KBM-7 (cell line): Measurements from ENCODE around the gene DDX25.
A peak's percentile ranks its signal among the peaks of the same experiment; 100 is the strongest.

Experiments used
- DNase-seq: peaks from one replicate; pipeline ENCODE4 v3.0.0-alpha.2; 2015
- in situ Hi-C: fragments of 300-500 bp; cut with MboI; formaldehyde crosslinking; loops from 2 replicates; pipeline ENCODE4 v1.14.3; 2020; ENCODE audit warnings: low sequenced_read_pairs, low pct_unique_long_range_greater_than_20kb, mixed read lengths

Gene DDX25

DNA sequence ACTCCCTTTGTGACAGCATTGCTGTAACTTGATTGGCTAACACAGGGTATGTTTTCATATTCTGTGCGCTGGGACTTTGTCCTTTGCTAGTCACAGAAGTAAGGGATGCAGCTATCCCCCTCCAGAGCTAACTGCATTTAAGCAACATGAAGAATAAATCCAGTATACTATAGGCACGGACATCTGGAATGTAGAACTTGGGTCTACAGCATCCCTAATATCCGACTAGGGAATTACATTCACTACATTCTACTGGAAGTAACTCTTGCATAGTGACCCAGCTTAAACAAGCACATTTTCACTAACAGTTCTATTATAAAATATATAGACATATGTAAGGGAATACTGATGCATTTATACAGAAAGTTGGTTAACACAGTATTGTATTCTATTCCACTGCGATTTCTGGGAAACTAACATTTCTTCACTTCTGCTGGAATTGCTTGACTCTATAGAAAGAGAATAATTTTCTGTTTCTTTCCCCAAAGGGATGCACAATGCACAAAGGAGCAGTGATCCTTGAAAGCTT lies 54.6 kb downstream of the DDX25 start:
- no peak for DNase-seq
- in situ Hi-C loops = no loop called here

DNA sequence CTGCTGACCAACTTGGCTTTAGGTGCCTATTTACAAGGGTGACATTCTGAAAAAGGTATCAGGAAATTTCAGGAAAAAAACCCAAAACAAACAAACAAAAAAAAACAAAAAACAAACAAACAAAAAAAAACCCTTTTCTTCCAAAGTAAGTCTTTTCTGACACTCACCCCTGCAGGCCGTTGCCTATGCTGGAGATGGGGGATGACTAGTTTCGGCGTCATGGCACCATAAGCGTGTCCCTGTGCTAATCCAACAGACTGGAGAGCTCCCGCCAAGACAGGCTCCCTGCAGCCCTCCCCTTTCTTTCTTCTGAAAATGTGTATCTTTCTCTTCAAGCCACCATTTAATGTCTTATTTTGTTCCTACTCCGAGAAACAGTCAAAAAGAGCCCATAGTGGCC lies 55.2 kb downstream of the DDX25 start:
- in situ Hi-C loops = no loop called here

DNA sequence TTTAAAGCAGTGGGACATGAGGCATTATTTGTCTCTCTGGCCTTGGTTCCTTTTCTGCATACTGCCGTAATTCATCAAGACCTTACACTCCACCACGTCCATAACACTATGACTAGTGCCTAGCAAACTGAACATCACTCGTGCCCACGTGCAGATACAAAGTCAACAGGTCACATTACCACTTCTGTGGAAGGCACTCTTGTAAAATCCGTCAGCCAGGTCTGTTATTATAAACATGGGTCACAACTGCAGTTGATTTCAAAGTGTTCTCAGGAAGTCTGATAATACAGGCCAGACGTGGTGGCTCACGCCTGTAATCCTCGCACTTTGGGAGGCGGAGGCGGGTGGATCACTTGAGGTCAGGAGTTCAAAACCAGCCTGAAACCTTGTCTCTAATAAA lies 55.6 kb downstream of the DDX25 start:
- in situ Hi-C loops = no loop called here
- no peak for DNase-seq

More for the DNA sequence above, 55.2 kb downstream of the DDX25 start:
- no peak for DNase-seq

DNA sequence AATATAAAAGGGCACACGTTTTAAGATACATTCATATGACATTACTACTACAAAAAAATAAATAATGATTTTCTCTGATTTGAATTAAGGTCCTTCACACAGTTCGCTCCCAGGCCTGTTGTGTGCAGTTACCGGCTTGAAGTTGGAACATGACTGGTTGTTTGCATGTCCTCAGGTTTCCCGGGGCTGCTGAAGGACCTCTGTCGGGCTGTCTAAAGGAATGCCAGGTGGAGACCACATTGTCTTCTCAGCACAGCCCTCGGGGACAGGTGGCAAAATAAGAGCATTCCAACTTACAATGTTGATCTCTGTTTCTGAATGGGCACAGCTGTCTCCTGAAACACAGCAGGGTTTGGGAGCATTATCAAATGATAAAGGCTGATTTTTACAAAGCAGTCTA lies 56.5 kb downstream of the DDX25 start:
- in situ Hi-C loops = no loop called here
- DNase-seq = no peak

DNA sequence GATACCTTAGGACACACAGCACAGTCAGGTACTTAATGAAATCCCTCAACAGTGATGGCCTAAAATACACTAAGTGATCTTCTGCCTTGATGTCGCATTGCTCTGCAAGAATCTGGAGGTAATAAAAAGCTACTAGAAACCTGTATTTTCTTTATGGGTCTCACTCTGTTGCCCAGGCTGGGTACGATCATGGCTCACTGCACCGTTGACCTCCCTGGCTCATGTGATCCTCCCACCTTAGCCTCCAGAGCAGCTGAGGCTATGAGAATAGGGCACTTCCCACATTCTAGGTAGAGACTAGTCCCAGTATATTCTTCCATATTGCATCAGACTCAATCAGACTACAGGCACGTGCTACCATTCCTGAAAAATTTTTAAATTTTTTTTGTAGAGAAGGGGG lies 63.2 kb downstream of the DDX25 start:
- no peak for DNase-seq
- in situ Hi-C loops = no loop called here

DNA sequence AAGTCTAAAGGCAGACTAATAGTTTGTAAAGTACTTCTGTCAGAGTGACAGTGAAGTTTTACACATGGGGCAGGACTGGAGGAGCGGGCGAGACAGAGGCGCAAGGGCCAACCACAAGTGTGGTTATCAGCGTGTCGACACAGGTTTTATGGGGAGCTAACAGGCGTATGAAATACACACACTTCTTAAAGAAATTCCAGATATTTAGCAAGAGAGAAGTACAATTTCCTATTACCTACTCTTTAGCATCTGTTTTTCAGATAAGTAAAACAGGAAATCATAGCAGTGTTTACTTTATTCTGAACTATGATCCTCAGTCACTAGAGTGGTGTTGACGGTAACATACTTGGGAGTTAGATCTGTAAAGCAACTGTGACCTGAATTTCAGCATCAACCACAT lies 64.0 kb downstream of the DDX25 start:
- in situ Hi-C loops = no loop called here
- peak; percentile 12 for DNase-seq

DNA sequence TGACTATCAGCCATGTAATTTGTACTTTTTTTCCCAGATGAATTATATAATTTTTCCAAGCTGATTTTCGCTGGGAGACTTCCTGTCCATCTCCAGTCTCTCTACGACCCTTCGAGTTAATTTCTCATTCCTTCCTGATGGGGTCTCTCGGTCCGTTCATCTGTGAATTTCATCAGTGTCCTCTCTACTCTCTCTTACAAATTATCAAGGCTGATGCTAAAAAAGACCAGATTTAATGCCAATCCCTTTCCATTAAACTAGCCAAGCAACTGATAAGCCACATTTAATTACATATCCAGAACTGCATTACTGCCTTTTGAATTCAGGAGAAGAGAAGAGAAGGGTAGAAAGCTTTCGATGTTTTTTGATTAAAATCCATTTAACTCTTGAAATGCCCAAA lies 67.3 kb downstream of the DDX25 start:
- in situ Hi-C loops = no loop called here
- no peak for DNase-seq

DNA sequence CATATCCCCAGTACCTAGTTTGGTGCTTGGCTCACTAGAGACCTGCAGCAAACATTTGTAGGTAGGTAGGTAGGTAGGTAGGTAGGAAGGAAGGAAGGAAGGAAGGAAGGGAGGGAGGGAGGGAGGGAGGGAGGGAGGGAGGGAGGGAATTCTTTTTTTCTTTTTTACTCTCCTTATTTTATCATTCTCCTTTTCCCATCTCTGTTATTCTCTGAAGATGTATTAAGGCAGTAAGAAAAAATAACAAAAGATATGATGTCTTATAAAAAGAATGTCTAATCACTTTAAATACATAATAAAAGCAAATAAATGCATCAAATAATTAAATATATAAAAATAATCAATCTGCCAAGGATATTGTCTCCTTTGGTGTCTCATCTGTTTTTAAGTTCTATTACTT lies 70.0 kb downstream of the DDX25 start:
- DNase-seq = no peak
- in situ Hi-C loops = no loop called here

DNA sequence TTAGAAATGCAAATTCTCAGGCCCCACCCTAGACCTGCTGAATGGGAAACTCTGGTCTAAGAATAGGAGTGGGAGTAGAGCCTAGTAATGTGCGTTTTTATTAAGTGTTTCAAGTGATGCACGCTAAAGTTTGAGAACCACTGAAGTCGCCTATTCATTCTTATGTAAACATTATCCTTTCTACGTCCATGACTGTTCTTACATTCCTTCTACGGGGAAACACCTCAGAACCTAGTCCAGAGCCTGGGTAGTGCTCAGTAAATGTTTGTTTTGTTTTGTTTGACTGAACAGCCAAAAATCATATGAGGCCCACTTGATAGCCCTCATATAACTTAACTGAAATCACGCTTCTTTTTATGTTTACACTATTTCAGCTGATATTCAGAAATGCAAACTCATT lies 71.3 kb downstream of the DDX25 start:
- DNase-seq = no peak
- in situ Hi-C loops = no loop called here

DNA sequence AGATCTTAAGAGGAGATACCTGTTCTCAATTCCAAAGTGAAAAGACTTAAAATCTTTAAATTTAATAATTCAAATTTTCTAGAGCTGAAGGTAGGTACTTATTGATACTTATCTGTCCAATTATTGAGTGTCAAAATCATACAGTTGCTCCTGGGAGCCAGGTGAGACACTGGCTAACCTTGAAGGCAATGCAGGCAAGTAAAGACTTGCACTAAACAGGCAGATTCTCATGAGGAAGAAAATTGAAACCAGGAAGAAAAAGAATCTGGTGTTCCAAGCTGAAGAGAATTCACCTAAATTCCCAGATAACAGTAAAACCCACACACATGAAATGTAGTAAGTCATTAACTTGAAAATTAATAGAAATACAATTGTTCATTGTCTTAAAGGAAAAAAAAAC lies 71.8 kb downstream of the DDX25 start:
- no peak for DNase-seq
- in situ Hi-C loops = no loop called here

DNA sequence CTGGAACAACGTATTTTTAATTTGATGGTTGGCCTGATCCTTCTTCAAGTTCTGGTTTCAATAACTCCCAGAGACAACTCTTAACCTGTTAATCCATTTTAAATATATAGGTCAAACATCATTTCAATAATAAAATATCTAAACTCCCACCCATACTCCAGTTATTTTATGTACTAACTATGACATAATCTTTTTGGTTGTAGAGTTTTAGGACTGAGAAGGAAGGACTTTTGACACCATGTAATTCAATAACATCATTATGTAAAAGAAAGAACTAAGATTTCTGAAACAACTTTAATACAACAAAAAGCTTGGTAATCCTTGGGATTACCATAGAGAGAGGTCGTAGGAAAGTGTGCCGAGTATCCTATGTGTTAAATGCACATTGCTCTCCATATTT lies 73.0 kb downstream of the DDX25 start:
- in situ Hi-C loops = no loop called here
- no peak for DNase-seq

DNA sequence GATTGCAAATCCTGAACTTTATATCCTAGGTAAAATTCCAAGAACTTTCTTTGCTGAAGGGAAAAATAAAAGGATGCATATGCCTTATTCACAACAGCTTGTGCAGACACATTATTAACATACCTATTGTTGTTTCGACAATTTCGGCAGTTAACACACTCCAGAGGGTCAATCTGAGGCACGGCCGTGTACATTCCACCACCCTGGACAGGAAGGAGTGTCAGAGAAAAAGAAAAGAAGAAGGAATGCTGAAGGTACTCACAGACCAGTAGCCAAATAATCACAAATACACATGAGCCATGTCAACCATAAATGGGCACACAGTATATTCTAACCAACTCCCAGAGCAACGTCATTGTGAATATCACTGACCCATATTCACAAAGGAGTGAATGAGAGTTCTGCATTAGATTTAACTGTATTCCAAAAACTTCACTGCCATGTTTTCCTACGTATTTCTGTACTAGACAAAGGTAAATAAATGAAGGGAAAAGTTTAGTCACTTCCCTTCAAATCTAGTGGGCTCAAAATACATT lies 73.9 kb downstream of the DDX25 start:
- DNase-seq = no peak
- in situ Hi-C loops = no loop called here
